ENCODE measurements around the gene CIAO2B.

Gene CIAO2B

DNA sequence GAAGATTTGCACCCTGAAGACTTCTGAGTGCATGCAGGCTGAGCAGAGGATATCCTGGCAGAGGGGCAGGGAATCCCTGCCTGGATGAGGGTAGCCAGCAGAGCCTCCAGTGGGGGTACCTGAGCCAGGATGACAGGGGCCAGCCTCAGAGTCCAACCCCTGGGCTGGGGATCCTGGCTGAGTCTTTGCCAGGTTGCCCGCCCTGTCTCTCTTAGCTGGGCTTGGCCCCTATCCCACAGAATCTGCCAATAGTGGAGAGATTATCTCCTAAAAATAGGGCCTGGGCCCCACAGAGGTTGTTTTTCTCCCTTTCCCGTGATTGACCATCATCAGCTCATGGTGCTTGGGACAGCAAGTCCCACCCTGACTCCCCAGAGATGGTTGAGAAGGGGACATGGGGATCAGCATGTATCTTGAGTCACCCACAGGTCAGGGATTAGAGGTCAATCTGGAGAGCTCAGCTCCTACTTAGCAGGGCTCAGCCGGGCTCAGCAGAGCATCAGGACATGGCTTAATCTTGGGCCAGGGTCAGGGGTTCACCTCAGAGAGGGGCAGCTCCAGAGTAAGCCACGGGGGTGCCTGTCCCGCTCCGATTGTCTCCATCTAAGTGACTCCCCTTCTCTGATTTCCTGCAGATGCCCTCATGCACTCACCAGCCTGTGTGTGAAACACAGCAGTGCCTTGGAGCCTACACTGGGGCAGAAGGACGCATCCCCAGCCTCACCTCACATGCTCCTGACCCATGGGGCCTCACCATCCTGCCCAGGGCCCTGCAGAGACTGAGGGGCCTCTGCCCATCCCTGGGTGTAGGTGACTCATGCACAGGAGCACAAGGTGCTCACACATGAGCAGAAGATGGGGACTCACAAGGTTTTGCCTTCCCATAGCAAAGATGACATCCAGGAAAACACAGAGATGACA, 27.0 kb downstream of the CIAO2B start:
- TF ChIP-seq, protein P1, sequence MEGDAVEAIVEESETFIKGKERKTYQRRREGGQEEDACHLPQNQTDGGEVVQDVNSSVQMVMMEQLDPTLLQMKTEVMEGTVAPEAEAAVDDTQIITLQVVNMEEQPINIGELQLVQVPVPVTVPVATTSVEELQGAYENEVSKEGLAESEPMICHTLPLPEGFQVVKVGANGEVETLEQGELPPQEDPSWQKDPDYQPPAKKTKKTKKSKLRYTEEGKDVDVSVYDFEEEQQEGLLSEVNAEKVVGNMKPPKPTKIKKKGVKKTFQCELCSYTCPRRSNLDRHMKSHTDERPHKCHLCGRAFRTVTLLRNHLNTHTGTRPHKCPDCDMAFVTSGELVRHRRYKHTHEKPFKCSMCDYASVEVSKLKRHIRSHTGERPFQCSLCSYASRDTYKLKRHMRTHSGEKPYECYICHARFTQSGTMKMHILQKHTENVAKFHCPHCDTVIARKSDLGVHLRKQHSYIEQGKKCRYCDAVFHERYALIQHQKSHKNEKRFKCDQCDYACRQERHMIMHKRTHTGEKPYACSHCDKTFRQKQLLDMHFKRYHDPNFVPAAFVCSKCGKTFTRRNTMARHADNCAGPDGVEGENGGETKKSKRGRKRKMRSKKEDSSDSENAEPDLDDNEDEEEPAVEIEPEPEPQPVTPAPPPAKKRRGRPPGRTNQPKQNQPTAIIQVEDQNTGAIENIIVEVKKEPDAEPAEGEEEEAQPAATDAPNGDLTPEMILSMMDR (IDR thresholded peaks at IDR 0.05; ENCODE audit: insufficient read depth, low read depth, low read length, missing control alignments): no peak
- no peak overlapping the region for H3K4me3 ChIP-seq (ENCODE audit: low read length)
- DNase-seq (ENCODE audit: low read depth): no peak

DNA sequence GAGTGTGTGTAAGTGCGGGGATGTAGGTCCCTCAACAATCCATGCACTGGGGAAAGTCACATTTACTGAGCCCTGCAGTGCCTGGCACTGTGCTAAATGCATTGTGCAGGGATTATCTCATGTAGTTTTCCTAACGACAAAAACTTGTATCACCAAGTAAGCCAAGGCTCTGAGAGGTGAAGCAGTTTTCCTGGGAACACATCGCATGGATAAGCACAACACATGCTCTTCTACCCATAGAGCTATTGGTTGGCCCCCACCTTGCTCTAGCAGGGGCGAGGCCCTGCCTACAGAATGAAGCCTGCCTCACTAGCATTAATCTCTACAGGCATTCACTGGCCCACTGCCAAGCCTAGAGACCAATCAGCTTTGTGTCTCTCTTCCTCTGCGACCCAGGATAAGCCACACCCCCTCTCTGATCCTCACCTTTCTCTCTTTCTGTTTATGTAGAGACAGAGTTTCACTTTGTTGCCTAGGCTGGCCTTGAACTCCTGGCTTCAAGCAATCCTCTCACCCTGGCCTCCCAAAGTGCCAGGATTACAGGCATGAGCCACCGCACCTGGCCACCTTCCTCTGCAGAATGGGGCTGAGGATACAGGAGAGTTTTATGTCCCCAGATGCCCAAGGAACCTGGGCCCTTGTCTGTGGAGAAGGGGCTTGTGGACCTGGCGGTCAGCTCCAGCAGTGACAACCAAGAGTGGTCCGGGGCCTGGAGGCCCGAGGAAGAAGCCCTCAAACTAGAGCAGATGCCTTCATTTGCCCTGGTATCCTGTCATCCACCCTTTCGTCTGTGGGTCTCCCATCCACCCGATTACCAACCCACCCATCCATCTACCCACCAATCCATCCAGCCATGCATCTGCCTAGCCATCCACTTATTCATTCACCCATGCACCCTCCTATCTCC, 28.3 kb downstream of the CIAO2B start:
- no peak overlapping the region for H3K4me3 ChIP-seq (ENCODE audit: low read length)
- DNase-seq (ENCODE audit: low read depth): peak; percentile 82
- TF ChIP-seq, protein P1 (IDR thresholded peaks at IDR 0.05; ENCODE audit: insufficient read depth, low read depth, low read length, missing control alignments): no peak

DNA sequence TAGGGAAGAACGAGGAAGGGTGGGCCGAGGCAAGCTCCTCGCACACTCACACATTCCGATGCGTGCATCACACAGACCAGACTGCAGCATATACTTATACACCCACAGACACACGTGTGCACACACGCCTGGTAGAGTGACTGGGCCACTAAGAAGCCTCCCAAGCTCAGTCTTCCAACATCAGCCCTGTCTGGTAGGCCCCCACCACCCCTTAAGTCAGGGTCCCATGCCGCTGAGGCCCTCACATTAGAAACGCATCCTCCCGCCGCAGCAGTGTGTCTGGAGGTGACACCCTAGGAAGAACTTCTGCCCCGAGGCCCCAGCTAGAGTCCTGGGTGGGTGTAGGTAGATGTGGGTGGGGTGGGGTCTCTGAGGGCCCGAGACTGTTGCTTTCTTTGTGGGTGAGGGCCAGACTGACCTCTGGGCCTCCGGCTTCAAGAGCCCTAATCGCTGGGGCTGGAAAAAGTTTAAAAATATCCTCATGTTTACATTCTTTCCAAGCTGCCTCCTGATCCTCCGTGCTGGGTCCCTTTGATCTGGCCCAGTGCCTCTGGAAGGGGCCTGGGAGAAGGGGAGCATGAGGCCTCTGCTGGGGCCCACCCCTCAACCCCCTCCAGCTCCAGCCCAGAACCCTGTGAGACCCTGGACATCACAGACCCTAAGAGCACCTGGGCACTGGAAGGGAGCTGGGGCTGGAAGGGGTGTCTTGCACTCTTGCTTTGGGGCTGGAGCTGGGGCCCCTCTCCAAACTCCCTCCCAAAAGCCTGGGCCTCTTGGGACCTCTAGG, 29.2 kb downstream of the CIAO2B start:
- peak; percentile 67 for DNase-seq (ENCODE audit: low read depth)
- H3K4me3 ChIP-seq (ENCODE audit: low read length): no peak overlapping the region
- TF ChIP-seq, protein P1 (IDR thresholded peaks at IDR 0.05; ENCODE audit: insufficient read depth, low read depth, low read length, missing control alignments): no peak

DNA sequence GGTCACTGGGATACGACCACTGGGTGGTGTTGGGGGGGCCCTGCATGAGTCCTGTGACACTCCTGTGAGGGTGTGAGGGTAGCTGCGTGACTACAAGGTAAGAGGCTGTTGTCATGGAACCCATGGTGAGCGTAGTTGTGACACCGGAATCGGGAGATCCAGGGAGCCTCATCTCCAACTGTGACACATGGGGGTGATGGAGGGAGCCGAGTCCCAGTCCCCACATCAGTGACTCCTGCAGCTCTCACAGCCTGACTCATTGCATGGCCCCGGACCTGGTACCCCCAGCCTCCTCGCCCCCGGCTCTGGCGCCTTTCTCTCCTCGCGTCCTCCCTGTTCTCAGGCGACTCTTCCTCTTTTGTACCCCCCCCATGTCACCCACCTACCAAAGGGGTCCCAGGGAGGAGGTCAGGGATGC, 29.8 kb downstream of the CIAO2B start:
- H3K4me3 ChIP-seq (ENCODE audit: low read length): no peak overlapping the region
- TF ChIP-seq, protein P1 (IDR thresholded peaks at IDR 0.05; ENCODE audit: insufficient read depth, low read depth, low read length, missing control alignments): no peak
- DNase-seq (ENCODE audit: low read depth): no peak

DNA sequence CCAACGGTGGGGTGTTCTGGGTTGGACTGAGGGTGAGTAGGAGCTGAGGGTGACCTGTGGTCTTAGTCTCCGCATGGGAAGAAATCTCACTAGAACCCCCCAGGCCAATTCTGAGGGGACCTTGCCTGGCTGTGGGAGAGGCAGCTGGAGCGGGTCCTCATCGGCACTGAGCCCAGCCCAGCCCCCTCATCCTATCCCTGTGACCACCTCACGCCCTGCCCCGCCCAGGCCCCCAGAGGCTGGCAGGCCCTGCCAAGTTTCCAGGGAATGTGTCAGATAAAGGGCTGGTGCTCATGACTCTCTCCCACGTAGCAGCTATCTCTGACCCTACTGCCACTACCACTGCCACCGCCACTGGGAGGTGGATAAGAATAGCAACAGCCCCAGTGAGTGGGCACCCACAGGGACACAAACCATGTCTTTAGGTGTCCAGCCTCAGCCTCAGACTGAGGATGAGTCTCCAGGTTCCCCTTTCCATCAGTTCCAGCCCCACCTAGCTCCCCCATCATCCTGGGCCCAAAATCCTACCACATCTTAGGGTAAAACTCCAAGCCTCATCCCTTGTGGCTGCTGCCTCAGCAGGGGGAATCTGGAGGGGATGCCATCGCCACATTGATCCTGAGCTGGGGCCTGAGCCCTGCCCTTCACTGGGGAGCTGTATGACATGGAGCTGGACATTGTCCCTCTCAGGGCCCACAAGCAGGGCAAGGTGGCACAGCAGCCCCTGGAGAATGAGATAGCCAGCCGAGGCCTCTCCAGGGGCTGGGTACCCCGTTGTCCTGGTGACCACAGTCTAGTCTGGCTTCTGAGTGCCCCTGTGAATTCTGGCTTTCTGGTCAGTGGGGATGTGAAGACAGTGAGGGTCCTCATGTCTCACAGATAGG, 30.4 kb downstream of the CIAO2B start:
- DNase-seq (ENCODE audit: low read depth): no peak
- H3K4me3 ChIP-seq (ENCODE audit: low read length): no peak overlapping the region
- TF ChIP-seq, protein P1 (IDR thresholded peaks at IDR 0.05; ENCODE audit: insufficient read depth, low read depth, low read length, missing control alignments): no peak

All from epithelial cell of esophagus (primary cell).